Fibroblast of skin of right quadriceps (primary cell): ENCODE measurements around the gene OTOGL.
A peak's percentile ranks its signal among the peaks of the same experiment; 100 is the strongest.
"Not testable (repeated sequence)": the region's sequence is repeated elsewhere in the genome, so short reads cannot be mapped to it uniquely, and the experiment has no call there.

Source experiments
- DNase-seq: peaks from one replicate; pipeline ENCODE4 v3.0.0-alpha.2; 2013

OTOGL gene

GRCh38 chr12:80189241-80189640 lies 89.9 kb downstream of the OTOGL start:
- DNase-seq: peak; percentile 78

GRCh38 chr12:80190001-80190400 lies 90.7 kb downstream of the OTOGL start:
- DNase-seq: no peak

- DNase-seq: no peak
Observed at GRCh38 chr12:80192087-80192486, 92.8 kb downstream of the OTOGL start.

- no peak for DNase-seq
Observed at GRCh38 chr12:80193865-80194264, 94.5 kb downstream of the OTOGL start.

- peak; percentile 68 for DNase-seq
Observed at GRCh38 chr12:80195074-80195726, 95.9 kb downstream of the OTOGL start.

GRCh38 chr12:80195737-80196136 lies 96.4 kb downstream of the OTOGL start:
- DNase-seq: no peak

GRCh38 chr12:80196419-80196818 lies 97.1 kb downstream of the OTOGL start:
- no peak for DNase-seq

GRCh38 chr12:80198782-80199337 lies 99.5 kb downstream of the OTOGL start:
- no peak for DNase-seq

GRCh38 chr12:80199931-80200330 lies 100.6 kb downstream of the OTOGL start:
- no peak for DNase-seq

- no peak for DNase-seq
Observed at GRCh38 chr12:80200414-80200813, 101.1 kb downstream of the OTOGL start.

GRCh38 chr12:80201908-80202307 lies 102.6 kb downstream of the OTOGL start:
- no peak for DNase-seq

GRCh38 chr12:80205960-80206359 lies 106.6 kb downstream of the OTOGL start:
- DNase-seq: no peak

GRCh38 chr12:80208071-80208470 lies 108.7 kb downstream of the OTOGL start:
- no peak for DNase-seq

- no peak for DNase-seq
Observed at GRCh38 chr12:80211671-80212070, 112.3 kb downstream of the OTOGL start.

- DNase-seq: no peak
Observed at GRCh38 chr12:80212938-80213645, 113.8 kb downstream of the OTOGL start.

- DNase-seq: no peak
Observed at GRCh38 chr12:80213871-80214270, 114.5 kb downstream of the OTOGL start.

- no peak for DNase-seq
Observed at GRCh38 chr12:80217011-80217535, 117.7 kb downstream of the OTOGL start.

GRCh38 chr12:80218925-80219324 lies 119.6 kb downstream of the OTOGL start:
- not testable (repeated sequence) for DNase-seq

- no peak for DNase-seq
Observed at GRCh38 chr12:80219345-80219744, 120.0 kb downstream of the OTOGL start.

- DNase-seq: peak; percentile 23
Observed at GRCh38 chr12:80222261-80222660, 122.9 kb downstream of the OTOGL start.

- DNase-seq: peak; percentile 58
Observed at GRCh38 chr12:80226576-80226975, 127.2 kb downstream of the OTOGL start.

- not testable (repeated sequence) for DNase-seq
Observed at GRCh38 chr12:80227904-80228303, 128.6 kb downstream of the OTOGL start.

- DNase-seq: no peak
Observed at GRCh38 chr12:80230068-80230467, 130.7 kb downstream of the OTOGL start.

- DNase-seq: no peak
Observed at GRCh38 chr12:80232837-80233236, 133.5 kb downstream of the OTOGL start.
